Measurements from ENCODE around the gene COPG1. TPM values are rescaled to one million over a fixed set of nuclear protein-coding genes. Genes with fewer than 3 reads are reported as not detected.

The COPG1 gene
- total and polyA plus RNA-seq, 10 of the 15 experiments (the other 5 are each of a cell fraction or from before 2014, with no cell fraction given) = 54.8 to 143 (median 91.2) TPM

DNA sequence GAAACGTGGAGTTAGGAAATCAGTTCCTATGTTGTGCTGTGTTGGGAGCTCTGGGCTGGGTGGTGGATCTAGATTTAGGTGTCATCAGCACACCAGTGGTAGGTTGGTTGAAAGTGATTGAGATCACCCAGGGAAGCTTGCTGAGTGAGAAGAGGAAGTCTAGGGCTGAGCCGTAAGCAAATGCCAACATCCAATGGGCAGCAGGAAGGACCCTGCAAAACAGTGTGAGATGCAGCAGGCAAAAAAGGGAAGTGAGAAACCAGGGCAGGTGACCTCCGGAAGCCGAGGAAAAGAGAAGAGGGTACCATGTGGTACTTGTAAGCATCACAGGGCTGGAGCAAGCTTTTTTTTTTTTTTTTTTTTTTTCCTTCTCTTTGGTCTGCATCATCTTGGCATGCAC lies 15.9 kb upstream of the COPG1 start (continued):
- TF ChIP-seq JUND (IDR thresholded peaks at IDR 0.05; ENCODE audit: low read depth, low read length) (no peak), CBX3 (IDR thresholded peaks at IDR 0.05; ENCODE audit: borderline replicate concordance, low read depth) (no peak), ZNF274 (IDR thresholded peaks at IDR 0.05; ENCODE audit: insufficient read depth, insufficient read length) (no peak), FOXK2 (IDR thresholded peaks at IDR 0.05) (no peak), RUNX3 (IDR thresholded peaks at IDR 0.05; ENCODE audit: low read length) (peak; percentile 45), SMAD5 (IDR thresholded peaks at IDR 0.05; ENCODE audit: low read depth) (no peak), HDAC6 (IDR thresholded peaks at IDR 0.05; ENCODE audit: unreplicated experiment) (no peak), ZNF24 (IDR thresholded peaks at IDR 0.05) (no peak), GATAD2B (conservative IDR thresholded peaks at IDR 0.05; ENCODE audit: low read depth) (no peak), DPF2 (IDR thresholded peaks at IDR 0.05) (peak; percentile 61), BACH1 (IDR thresholded peaks at IDR 0.05; ENCODE audit: borderline replicate concordance) (no peak), RB1 (IDR thresholded peaks at IDR 0.05; ENCODE audit: borderline replicate concordance) (no peak), POLR2AphosphoS2 (IDR thresholded peaks at IDR 0.05; ENCODE audit: low read depth, low read length) (no peak), SRF (IDR thresholded peaks at IDR 0.05; ENCODE audit: low read depth in 2 of 2, low read length in 2 of 2) (no peak), POU2F2 (IDR thresholded peaks at IDR 0.05; ENCODE audit: borderline replicate concordance, low read depth, low read length) (no peak), ZNF207 (IDR thresholded peaks at IDR 0.05; ENCODE audit: borderline replicate concordance) (no peak)
- TF ChIP-seq, protein P1, sequence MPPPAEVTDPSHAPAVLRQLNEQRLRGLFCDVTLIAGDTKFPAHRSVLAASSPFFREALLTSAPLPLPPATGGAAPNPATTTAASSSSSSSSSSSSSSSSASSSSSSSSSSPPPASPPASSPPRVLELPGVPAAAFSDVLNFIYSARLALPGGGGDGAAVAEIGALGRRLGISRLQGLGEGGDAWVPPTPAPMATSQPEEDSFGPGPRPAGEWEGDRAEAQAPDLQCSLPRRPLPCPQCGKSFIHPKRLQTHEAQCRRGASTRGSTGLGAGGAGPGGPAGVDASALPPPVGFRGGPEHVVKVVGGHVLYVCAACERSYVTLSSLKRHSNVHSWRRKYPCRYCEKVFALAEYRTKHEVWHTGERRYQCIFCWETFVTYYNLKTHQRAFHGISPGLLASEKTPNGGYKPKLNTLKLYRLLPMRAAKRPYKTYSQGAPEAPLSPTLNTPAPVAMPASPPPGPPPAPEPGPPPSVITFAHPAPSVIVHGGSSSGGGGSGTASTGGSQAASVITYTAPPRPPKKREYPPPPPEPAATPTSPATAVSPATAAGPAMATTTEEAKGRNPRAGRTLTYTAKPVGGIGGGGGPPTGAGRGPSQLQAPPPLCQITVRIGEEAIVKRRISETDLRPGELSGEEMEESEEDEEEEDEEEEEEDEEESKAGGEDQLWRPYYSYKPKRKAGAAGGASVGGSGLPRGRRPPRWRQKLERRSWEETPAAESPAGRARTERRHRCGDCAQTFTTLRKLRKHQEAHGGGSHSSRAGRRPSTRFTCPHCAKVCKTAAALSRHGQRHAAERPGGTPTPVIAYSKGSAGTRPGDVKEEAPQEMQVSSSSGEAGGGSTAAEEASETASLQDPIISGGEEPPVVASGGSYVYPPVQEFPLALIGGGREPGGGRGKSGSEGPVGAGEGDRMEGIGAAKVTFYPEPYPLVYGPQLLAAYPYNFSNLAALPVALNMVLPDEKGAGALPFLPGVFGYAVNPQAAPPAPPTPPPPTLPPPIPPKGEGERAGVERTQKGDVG (CRISPR knock-in tag; IDR thresholded peaks at IDR 0.05) = no peak
- TF ChIP-seq, protein P2, sequence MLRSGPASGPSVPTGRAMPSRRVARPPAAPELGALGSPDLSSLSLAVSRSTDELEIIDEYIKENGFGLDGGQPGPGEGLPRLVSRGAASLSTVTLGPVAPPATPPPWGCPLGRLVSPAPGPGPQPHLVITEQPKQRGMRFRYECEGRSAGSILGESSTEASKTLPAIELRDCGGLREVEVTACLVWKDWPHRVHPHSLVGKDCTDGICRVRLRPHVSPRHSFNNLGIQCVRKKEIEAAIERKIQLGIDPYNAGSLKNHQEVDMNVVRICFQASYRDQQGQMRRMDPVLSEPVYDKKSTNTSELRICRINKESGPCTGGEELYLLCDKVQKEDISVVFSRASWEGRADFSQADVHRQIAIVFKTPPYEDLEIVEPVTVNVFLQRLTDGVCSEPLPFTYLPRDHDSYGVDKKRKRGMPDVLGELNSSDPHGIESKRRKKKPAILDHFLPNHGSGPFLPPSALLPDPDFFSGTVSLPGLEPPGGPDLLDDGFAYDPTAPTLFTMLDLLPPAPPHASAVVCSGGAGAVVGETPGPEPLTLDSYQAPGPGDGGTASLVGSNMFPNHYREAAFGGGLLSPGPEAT (IDR thresholded peaks at IDR 0.05; ENCODE audit: low read depth) = peak; percentile 56; the same call in 1 of the 2 replicates
- TF ChIP-seq, protein P3, sequence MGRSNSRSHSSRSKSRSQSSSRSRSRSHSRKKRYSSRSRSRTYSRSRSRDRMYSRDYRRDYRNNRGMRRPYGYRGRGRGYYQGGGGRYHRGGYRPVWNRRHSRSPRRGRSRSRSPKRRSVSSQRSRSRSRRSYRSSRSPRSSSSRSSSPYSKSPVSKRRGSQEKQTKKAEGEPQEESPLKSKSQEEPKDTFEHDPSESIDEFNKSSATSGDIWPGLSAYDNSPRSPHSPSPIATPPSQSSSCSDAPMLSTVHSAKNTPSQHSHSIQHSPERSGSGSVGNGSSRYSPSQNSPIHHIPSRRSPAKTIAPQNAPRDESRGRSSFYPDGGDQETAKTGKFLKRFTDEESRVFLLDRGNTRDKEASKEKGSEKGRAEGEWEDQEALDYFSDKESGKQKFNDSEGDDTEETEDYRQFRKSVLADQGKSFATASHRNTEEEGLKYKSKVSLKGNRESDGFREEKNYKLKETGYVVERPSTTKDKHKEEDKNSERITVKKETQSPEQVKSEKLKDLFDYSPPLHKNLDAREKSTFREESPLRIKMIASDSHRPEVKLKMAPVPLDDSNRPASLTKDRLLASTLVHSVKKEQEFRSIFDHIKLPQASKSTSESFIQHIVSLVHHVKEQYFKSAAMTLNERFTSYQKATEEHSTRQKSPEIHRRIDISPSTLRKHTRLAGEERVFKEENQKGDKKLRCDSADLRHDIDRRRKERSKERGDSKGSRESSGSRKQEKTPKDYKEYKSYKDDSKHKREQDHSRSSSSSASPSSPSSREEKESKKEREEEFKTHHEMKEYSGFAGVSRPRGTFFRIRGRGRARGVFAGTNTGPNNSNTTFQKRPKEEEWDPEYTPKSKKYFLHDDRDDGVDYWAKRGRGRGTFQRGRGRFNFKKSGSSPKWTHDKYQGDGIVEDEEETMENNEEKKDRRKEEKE (IDR thresholded peaks at IDR 0.05) = no peak
- TF ChIP-seq, protein P4, sequence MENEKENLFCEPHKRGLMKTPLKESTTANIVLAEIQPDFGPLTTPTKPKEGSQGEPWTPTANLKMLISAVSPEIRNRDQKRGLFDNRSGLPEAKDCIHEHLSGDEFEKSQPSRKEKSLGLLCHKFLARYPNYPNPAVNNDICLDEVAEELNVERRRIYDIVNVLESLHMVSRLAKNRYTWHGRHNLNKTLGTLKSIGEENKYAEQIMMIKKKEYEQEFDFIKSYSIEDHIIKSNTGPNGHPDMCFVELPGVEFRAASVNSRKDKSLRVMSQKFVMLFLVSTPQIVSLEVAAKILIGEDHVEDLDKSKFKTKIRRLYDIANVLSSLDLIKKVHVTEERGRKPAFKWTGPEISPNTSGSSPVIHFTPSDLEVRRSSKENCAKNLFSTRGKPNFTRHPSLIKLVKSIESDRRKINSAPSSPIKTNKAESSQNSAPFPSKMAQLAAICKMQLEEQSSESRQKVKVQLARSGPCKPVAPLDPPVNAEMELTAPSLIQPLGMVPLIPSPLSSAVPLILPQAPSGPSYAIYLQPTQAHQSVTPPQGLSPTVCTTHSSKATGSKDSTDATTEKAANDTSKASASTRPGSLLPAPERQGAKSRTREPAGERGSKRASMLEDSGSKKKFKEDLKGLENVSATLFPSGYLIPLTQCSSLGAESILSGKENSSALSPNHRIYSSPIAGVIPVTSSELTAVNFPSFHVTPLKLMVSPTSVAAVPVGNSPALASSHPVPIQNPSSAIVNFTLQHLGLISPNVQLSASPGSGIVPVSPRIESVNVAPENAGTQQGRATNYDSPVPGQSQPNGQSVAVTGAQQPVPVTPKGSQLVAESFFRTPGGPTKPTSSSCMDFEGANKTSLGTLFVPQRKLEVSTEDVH (IDR thresholded peaks at IDR 0.05; ENCODE audit: low read depth, partially characterized antibody) = no peak
